Nephron progenitor cell (in vitro differentiated cells): ENCODE data around the gene SPRYD3.
A peak's percentile ranks its signal among the peaks of the same experiment; 100 is the strongest.

Source experiments
- DNase-seq: peaks from one replicate; pipeline ENCODE4 v3.0.0; 2021
- H3K27ac Mint-ChIP-seq: 2 replicates; pipeline ENCODE4 v1.8.0; 2021; ENCODE audit warnings: mild to moderate bottlenecking, moderate library complexity, mixed read lengths
- H3K27me3 Mint-ChIP-seq: 2 replicates; pipeline ENCODE4 v1.8.0; 2021; ENCODE audit warnings: mild to moderate bottlenecking, low read depth, mixed read lengths; ENCODE audit not compliant: poor library complexity
- H3K36me3 Mint-ChIP-seq: 2 replicates; pipeline ENCODE4 v1.8.0; 2021; ENCODE audit warnings: low read depth, mixed read lengths
- H3K4me1 Mint-ChIP-seq: 2 replicates; pipeline ENCODE4 v1.8.0; 2021; ENCODE audit warnings: mixed read lengths
- H3K4me3 Mint-ChIP-seq: 2 replicates; pipeline ENCODE4 v1.8.0; 2021; ENCODE audit warnings: mild to moderate bottlenecking, moderate library complexity, mixed read lengths
- H3K9me3 Mint-ChIP-seq: 2 replicates; pipeline ENCODE4 v1.8.0; 2021; ENCODE audit warnings: mild to moderate bottlenecking, moderate library complexity, mixed read lengths
- TF ChIP-seq, protein P1 (sequence below): fragments of 200-600 bp; sonication (generic); IDR thresholded peaks from 2 replicates; pipeline ENCODE4 v1.5.0; 2021; ENCODE audit warnings: antibody characterized with exemption

Gene SPRYD3

DNA sequence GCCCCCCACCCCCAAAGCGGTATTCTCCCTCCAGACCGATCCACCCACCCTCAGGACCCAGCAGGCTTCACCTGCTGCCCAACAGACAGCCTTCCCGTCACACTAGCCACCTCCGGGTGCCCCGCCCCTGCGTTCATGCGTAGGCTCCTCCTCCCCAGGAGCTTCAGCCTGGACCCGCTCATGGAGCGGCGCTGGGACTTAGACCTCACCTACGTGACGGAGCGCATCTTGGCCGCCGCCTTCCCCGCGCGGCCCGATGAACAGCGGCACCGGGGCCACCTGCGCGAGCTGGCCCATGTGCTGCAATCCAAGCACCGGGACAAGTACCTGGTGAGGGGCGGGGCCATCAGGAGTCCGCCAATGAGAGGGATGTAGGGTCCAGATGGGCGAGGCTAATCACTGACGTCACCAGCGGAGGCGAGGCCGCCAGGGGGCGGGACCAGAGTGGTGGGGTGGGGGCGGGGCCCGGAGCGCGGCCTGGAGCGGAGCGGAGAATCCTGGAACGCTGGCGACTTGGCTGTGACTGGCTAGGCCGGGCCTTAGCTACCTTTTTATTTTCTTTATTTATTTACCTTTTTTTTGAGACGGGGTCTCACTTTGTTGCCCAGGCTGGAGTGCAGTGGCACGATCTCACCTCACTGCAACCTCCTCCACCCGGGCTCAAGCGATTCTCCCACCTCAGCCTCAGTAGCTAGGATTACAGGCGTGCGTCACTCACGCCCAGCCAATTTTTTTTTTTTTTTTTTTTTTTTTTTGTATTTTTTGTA lies 24.9 kb downstream of the SPRYD3 start:
- Mint-ChIP-seq H3K36me3 (no peaks in the 10 kb centered on the region), H3K4me1 (peaks cover 65% of the 10 kb centered on the region), H3K4me3 (peak overlapping the region; percentile 92), H3K27me3 (peaks cover 14% of the 10 kb centered on the region), H3K27ac (peak overlapping the region; percentile 83), H3K9me3 (no peaks in the 10 kb centered on the region)
- peak; percentile 94 for DNase-seq
- TF ChIP-seq, protein P1, sequence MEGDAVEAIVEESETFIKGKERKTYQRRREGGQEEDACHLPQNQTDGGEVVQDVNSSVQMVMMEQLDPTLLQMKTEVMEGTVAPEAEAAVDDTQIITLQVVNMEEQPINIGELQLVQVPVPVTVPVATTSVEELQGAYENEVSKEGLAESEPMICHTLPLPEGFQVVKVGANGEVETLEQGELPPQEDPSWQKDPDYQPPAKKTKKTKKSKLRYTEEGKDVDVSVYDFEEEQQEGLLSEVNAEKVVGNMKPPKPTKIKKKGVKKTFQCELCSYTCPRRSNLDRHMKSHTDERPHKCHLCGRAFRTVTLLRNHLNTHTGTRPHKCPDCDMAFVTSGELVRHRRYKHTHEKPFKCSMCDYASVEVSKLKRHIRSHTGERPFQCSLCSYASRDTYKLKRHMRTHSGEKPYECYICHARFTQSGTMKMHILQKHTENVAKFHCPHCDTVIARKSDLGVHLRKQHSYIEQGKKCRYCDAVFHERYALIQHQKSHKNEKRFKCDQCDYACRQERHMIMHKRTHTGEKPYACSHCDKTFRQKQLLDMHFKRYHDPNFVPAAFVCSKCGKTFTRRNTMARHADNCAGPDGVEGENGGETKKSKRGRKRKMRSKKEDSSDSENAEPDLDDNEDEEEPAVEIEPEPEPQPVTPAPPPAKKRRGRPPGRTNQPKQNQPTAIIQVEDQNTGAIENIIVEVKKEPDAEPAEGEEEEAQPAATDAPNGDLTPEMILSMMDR, result no peak

DNA sequence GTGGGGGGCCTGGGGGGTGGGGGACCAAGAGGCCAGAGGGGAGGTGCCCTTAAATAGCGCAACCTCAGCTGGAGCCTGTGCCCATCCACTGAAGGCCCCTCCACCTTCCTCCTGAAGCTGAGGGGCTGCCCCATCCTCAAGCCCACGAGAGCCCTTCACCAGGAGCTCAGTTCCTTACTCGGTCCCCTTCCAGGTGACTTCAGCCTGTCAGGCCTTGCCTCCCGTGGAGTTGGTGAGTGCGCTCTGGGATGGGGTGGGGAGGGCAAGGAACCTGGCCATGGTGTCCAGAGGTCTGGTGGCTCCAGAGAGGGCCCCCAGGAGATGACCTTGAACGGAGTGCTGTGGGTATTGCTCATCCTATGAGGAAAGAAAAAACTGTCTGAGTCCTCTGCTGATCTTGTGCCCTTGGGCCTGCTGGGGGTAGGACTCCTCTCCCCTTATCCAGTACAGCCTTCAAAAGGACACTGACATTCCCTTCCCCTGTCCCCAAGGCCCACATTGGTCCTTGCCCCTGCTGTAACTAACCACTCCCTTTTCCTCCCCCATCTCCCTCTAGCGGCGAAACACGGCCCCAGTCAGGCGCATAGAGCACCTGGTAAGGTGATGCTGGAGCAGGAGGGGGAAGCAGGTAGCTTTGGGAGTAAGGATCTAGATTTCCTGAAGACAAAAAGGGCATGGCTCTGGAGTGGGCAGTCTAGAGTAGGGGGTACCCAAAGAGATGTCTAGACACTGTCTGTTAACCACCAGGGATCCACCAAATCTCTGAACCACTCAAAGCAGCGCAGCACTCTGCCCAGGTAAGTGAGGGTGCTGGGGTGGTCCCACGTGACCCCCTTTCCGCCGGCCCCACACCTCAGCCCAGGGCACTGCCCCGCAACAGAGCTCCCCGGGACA lies 25.7 kb downstream of the SPRYD3 start:
- Mint-ChIP-seq H3K36me3 (no peaks in the 10 kb centered on the region), H3K4me3 (peak overlapping the region; percentile 92)
- DNase-seq, result peak; percentile 51

DNA sequence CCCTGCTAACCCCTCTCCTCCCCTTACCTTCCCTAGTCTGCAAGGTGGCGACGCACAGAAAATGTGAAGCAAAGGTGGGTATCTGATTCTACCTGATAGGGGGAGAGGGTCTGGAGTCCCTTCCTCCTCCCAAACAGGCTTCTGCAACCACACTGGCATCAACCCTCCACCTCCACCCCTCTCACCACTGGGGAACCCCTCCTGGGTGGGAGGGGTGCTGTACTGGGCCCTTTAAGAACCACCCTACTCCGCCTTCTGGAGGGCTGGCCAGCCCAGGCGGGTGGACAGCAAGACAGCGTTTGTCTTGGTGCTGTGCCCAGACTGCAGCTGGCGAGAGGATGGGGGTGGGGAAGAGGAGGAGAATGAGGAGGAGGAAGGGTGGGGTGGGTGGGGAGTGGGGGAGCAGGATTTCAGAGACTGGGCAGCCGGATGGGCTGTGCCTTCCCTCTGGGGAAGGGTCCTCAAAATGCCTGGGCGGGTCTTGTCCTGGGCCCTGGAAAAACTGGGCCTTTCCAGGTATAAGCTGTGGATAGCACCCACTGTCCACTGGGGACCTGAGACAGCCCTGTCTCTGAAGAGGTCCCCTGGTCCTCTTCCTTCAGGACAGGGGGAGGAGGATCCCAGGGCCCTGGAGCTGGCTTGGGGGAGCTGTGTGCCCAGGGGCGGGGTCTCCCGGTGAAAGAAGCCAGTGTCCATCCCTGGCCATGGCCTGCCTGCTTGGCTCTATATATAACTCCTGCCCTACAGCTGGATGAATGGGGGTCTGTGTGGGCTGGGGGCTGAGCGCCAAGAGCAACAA lies 26.6 kb downstream of the SPRYD3 start:
- Mint-ChIP-seq H3K36me3 (no peaks in the 10 kb centered on the region), H3K27ac (no peak overlapping the region), H3K27me3 (peaks cover 9% of the 10 kb centered on the region), H3K4me1 (peaks cover 76% of the 10 kb centered on the region), H3K4me3 (peak overlapping the region; percentile 82), H3K9me3 (no peaks in the 10 kb centered on the region)
- DNase-seq, result no peak
- TF ChIP-seq, protein P1, result no peak

More for the DNA sequence above, 25.7 kb downstream of the SPRYD3 start:
- Mint-ChIP-seq H3K27me3 (peaks cover 14% of the 10 kb centered on the region), H3K4me1 (peaks cover 74% of the 10 kb centered on the region), H3K9me3 (no peaks in the 10 kb centered on the region), H3K27ac (peak overlapping the region; percentile 83)
- TF ChIP-seq, protein P1, result peak; percentile 43

DNA sequence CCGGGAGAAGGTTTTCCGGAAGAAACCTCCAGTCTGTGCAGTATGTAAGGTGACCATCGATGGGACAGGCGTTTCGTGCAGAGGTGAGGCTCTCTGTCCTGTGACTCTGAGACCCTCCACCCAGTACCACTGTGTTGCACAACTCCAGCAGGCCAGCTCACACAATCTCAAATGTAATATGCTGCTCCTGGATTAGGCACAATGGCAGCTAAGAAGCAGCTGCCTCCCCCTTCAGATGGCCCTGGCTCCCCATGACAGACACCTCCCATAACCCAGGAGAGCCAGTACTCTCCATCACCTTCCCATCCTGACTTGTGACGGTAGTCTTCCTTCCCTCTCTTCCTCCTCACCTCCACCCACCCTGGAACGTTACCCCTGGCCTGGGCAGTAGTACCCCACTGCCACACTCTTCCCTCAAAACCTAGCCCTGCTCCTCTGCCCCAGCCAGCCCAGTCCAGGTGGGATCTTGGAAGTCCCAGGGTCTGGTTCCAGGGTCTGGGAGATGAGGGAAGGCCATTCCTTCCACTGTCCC lies 27.2 kb downstream of the SPRYD3 start:
- peak overlapping the region; percentile 82 for H3K4me3 Mint-ChIP-seq
- DNase-seq, result no peak
- peaks cover 8% of the 10 kb centered on the region for H3K27me3 Mint-ChIP-seq
- TF ChIP-seq, protein P1, result no peak
- H3K4me1 Mint-ChIP-seq, result peaks cover 75% of the 10 kb centered on the region
- no peaks in the 10 kb centered on the region for H3K36me3 Mint-ChIP-seq
- no peaks in the 10 kb centered on the region for H3K9me3 Mint-ChIP-seq
- peak overlapping the region; percentile 98 for H3K27ac Mint-ChIP-seq

DNA sequence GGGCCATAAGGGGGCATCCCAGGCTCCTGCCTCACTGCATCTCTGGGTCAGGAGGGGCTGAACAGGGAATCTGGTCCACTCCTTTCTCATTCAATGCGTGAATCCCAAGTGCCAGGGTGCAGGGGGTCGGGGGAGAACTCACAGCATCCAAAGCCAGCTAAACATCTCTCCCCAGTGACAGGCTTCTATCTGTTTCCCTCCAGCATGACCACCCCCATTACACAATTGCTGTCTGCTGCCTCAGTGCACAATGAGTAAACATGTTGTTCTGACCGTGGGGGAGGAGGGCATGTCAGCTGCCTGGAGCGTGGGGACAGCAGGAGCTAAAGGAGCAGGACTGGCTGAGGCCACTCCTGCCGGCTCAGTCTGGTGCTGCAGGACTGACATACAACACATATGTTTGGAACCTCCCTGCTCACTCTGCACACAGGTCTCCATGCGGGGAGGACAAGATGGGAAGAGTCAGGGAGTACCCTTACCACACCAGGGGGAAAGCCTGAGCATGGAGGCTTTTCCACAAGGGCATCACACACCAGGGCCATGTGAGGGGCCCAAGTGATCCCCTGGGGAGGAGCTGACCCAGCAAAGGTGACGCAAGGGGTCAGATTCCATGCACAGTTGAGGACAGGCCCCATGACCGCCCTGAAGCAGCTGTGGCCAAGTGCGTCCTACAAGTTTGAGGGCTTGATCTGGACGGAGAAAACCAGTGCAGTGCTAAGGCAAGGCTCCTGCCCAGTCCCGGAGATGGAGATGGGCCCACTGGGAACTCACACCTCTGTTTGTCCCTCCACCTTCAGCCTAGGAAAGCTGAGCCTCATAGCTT lies 27.9 kb downstream of the SPRYD3 start:
- peak overlapping the region; percentile 82 for H3K4me3 Mint-ChIP-seq
- TF ChIP-seq, protein P1, result peak; percentile 13
- no peaks in the 10 kb centered on the region for H3K36me3 Mint-ChIP-seq
- H3K27me3 Mint-ChIP-seq, result peaks cover 8% of the 10 kb centered on the region
- peak; percentile 44 for DNase-seq
- H3K9me3 Mint-ChIP-seq, result no peaks in the 10 kb centered on the region
- H3K4me1 Mint-ChIP-seq, result peaks cover 77% of the 10 kb centered on the region
- H3K27ac Mint-ChIP-seq, result peak overlapping the region; percentile 98
